DOHH2 (cell line): ENCODE results near the gene ATP13A1.

Source experiments
- H3F3A ChIP-seq: fragments of 200-600 bp; sonication (generic), shearing (Covaris generic); 2 replicates; pipeline ENCODE4 v1.6.0; 2016; ENCODE audit warnings: antibody characterized with exemption, mild to moderate bottlenecking; ENCODE audit not compliant: control insufficient read depth, insufficient read depth
- H3K27ac ChIP-seq: fragments of 200-600 bp; sonication (generic); 2 replicates; pipeline ENCODE4 v1.5.1; 2014; ENCODE audit warnings: low read depth, mild to moderate bottlenecking, low read length, moderate library complexity
- H3K27me3 ChIP-seq: fragments of 200-600 bp; sonication (generic); 2 replicates; pipeline ENCODE4 v1.6.1; 2014; ENCODE audit warnings: mild to moderate bottlenecking, low read length, mixed read lengths; ENCODE audit not compliant: control insufficient read depth
- H3K36me3 ChIP-seq: fragments of 200-600 bp; sonication (generic); 2 replicates; pipeline ENCODE4 v1.6.1; 2014; ENCODE audit warnings: mild to moderate bottlenecking, low read length, moderate library complexity, mixed read lengths; ENCODE audit not compliant: control insufficient read depth
- H3K4me1 ChIP-seq: fragments of 200-600 bp; sonication (generic); 2 replicates; pipeline ENCODE4 v1.6.1; 2014; ENCODE audit warnings: mild to moderate bottlenecking, low read length, mixed read lengths; ENCODE audit not compliant: control insufficient read depth
- H3K4me2 ChIP-seq: fragments of 200-600 bp; sonication (generic); 2 replicates; pipeline ENCODE4 v1.6.0; 2014; ENCODE audit warnings: mild to moderate bottlenecking, low read length, moderate library complexity
- H3K4me3 ChIP-seq: fragments of 200-600 bp; sonication (generic); 2 replicates; pipeline ENCODE4 v1.5.1; 2014; ENCODE audit warnings: mild to moderate bottlenecking, low read length, mixed read lengths
- H3K79me2 ChIP-seq: fragments of 200-600 bp; sonication (generic); 2 replicates; pipeline ENCODE4 v1.6.1; 2014; ENCODE audit warnings: mild to moderate bottlenecking, low read length, mixed read lengths; ENCODE audit not compliant: control insufficient read depth
- H3K9me2 ChIP-seq: fragments of 200-600 bp; sonication (generic); replicated peaks from 2 replicates; pipeline ENCODE4 v1.6.1; 2014; ENCODE audit warnings: mild to moderate bottlenecking, low read length, mixed read lengths; ENCODE audit not compliant: control insufficient read depth
- H3K9me3 ChIP-seq: fragments of 200-600 bp; sonication (generic); 2 replicates; pipeline ENCODE4 v1.6.1; 2014; ENCODE audit warnings: antibody characterized with exemption, low read length, mixed read lengths; ENCODE audit not compliant: control insufficient read depth, insufficient read depth
- H4K20me1 ChIP-seq: fragments of 200-600 bp; sonication (generic); 2 replicates; pipeline ENCODE4 v1.6.0; 2014; ENCODE audit warnings: low read depth, mild to moderate bottlenecking, antibody characterized with exemption, low read length, moderate library complexity; ENCODE audit not compliant: control insufficient read depth, insufficient read depth
- CTCF ChIP-seq: fragments of 200-600 bp; sonication (generic); IDR thresholded peaks from one replicate; pipeline ENCODE4 v1.5.1; 2014; ENCODE audit warnings: antibody characterized with exemption, mild to moderate bottlenecking, low read depth, low read length; ENCODE audit not compliant: poor library complexity, severe bottlenecking
- EZH2phosphoT487 ChIP-seq: fragments of 200-600 bp; sonication (generic); IDR thresholded peaks from 2 replicates; pipeline ENCODE4 v1.6.1; 2017; ENCODE audit warnings: borderline replicate concordance, mild to moderate bottlenecking, antibody characterized with exemption, low read length, moderate library complexity, mixed read lengths

ATP13A1 gene

GRCh38 chr19:19654441-19654840, 9.0 kb downstream of the ATP13A1 start:
- Histone ChIP-seq H3K9me3 (no peaks in the 10 kb centered on the region), H3K27me3 (no peaks in the 10 kb centered on the region), H4K20me1 (no peaks in the 10 kb centered on the region), H3K4me3 (no peak overlapping the region), H3K36me3 (peaks cover 98% of the 10 kb centered on the region), H3K27ac (no peak overlapping the region), H3K79me2 (peaks cover 12% of the 10 kb centered on the region), H3K4me1 (no peaks in the 10 kb centered on the region), H3K9me2 (no peaks in the 10 kb centered on the region), H3F3A (no peaks in the 10 kb centered on the region), H3K4me2 (no peak overlapping the region)
- no peak for TF ChIP-seq CTCF
- TF ChIP-seq EZH2phosphoT487 = no peak

GRCh38 chr19:19653597-19654147, 9.8 kb downstream of the ATP13A1 start:
- Histone ChIP-seq H3K4me2 (no peak overlapping the region), H3K4me1 (no peaks in the 10 kb centered on the region), H3K36me3 (peaks cover 97% of the 10 kb centered on the region), H3K4me3 (no peak overlapping the region), H3K79me2 (peaks cover 7% of the 10 kb centered on the region), H3K27me3 (no peaks in the 10 kb centered on the region), H3F3A (no peaks in the 10 kb centered on the region), H3K9me3 (no peaks in the 10 kb centered on the region), H3K27ac (no peak overlapping the region), H4K20me1 (no peaks in the 10 kb centered on the region), H3K9me2 (no peaks in the 10 kb centered on the region)
- TF ChIP-seq CTCF = no peak
- TF ChIP-seq EZH2phosphoT487 = no peak

GRCh38 chr19:19652482-19653295, 10.8 kb downstream of the ATP13A1 start:
- TF ChIP-seq EZH2phosphoT487 = no peak
- TF ChIP-seq CTCF = no peak
- H3K27me3 ChIP-seq = no peaks in the 10 kb centered on the region
- H3K36me3 ChIP-seq = peaks cover 92% of the 10 kb centered on the region
- H3K4me1 ChIP-seq = no peaks in the 10 kb centered on the region
- H3K79me2 ChIP-seq = no peaks in the 10 kb centered on the region
- no peaks in the 10 kb centered on the region for H4K20me1 ChIP-seq
- H3F3A ChIP-seq = no peaks in the 10 kb centered on the region
- H3K9me3 ChIP-seq = no peaks in the 10 kb centered on the region
- no peak overlapping the region for H3K4me2 ChIP-seq
- H3K9me2 ChIP-seq = no peaks in the 10 kb centered on the region
- no peak overlapping the region for H3K4me3 ChIP-seq
- H3K27ac ChIP-seq = no peak overlapping the region
